Transverse colon (tissue), 4 donors: ENCODE data around the gene TMEM19. TPM values are rescaled to one million over a fixed set of nuclear protein-coding genes. Genes with fewer than 3 reads are reported as not detected.

ENCODE experiments used
- DNase-seq: peaks from one replicate; pipeline ENCODE4 v3.0.0-alpha.2; 2019
- H3K27ac ChIP-seq, 4 donors: fragments of 200-600 bp; sonication (generic); 2 replicates each; pipeline ENCODE4 v1.5.1; 2016 to 2018; ENCODE audit warnings: inconsistent platforms in 4 of 4
- H3K27me3 ChIP-seq: fragments of 200-600 bp; sonication (generic); 2 replicates; pipeline ENCODE4 v1.5.1; 2017; ENCODE audit warnings: inconsistent platforms
- H3K36me3 ChIP-seq, 4 donors: fragments of 200-600 bp; sonication (generic); 2 replicates each; pipeline ENCODE4 v1.5.1; 2017 to 2019; ENCODE audit warnings: inconsistent platforms in 4 of 4
- H3K4me1 ChIP-seq, 4 donors: fragments of 200-600 bp; sonication (generic); 2 replicates each; pipeline ENCODE4 v1.5.1; 2017 to 2020; ENCODE audit warnings: inconsistent platforms in 4 of 4
- H3K4me3 ChIP-seq, 4 donors: fragments of 200-600 bp; sonication (generic); 1 replicate in 1 of 4; 2 replicates in 3 of 4; pipeline versions ENCODE4 v1.5.1 to v1.6.1; 2017 to 2019; ENCODE audit warnings: inconsistent platforms in 4 of 4
- H3K9me3 ChIP-seq, 2 donors: fragments of 200-600 bp; sonication (generic); 2 replicates each; pipeline ENCODE4 v1.5.1; 2017 to 2019; ENCODE audit warnings: inconsistent platforms in 2 of 2
- EP300 ChIP-seq: sonication (generic); formaldehyde crosslinking; IDR thresholded peaks from one replicate; pipeline ENCODE4 v1.6.1; 2017; ENCODE audit warnings: antibody characterized with exemption, low read depth
- POLR2A ChIP-seq: fragments of 450-650 bp; IDR thresholded peaks from one replicate; pipeline ENCODE4 v1.6.1; 2016; ENCODE audit warnings: antibody characterized with exemption, mild to moderate bottlenecking, moderate library complexity
- POLR2AphosphoS5 ChIP-seq, 3 donors: sonication (generic); formaldehyde crosslinking; IDR thresholded peaks; one replicate each; pipeline ENCODE4 v1.6.1; 2016; ENCODE audit warnings: antibody characterized with exemption in 3 of 3
- WGBS, 2 donors: methylation state at CpG; one replicate each; pipeline ENCODE4 v1.1.5; 2018; ENCODE audit warnings: low coverage in 1 of 2; 5-methylcytosine and 5-hydroxymethylcytosine counted together
- in situ Hi-C, 4 donors: fragments of 200-750 bp; cut with MboI; loops; one replicate each; pipeline versions ENCODE4 v1.15.0 to v1.15.1; 2017; ENCODE audit warnings: low sequenced_read_pairs in 3 of 4, low pct_ligation_motif_present in 1 of 4, low pct_unique_long_range_greater_than_20kb in 1 of 4
- intact Hi-C: fragments of 100-400 bp; cut with DNase I; formaldehyde crosslinking; loops from one replicate; pipeline ENCODE4 v1.15.1; 2023; ENCODE audit warnings: low total_unique reads
- small RNA-seq, 4 donors: library from RNA; depleted of rRNA; stranded (forward); fragments of <200 nt; gene quantifications; one replicate each; pipeline ENCODE3, GENCODE V24; 2016
- total RNA-seq, 4 donors: library from RNA; depleted of rRNA; stranded (reverse); fragments of >200 nt; gene quantifications; one replicate each; pipeline ENCODE4 v1.1.0, GENCODE V29; 2016
- TF ChIP-seq, protein P1 (sequence below), 5 experiments: fragments of 200-600 bp in 3 of 5; fragments of 450-650 bp in 2 of 5; sonication (generic) in 3 of 5; IDR thresholded peaks; 1 replicate in 2 of 5; 2 replicates in 3 of 5; pipeline ENCODE4 v1.5.1; 2016 to 2017; ENCODE audit warnings: antibody characterized with exemption in 5 of 5, inconsistent platforms in 3 of 5, mild to moderate bottlenecking in 2 of 5, moderate library complexity in 1 of 5

TMEM19 gene
- total RNA-seq, 4 donors from 2014 or later: 7.9 to 41.1 (median 20.4) TPM

DNA sequence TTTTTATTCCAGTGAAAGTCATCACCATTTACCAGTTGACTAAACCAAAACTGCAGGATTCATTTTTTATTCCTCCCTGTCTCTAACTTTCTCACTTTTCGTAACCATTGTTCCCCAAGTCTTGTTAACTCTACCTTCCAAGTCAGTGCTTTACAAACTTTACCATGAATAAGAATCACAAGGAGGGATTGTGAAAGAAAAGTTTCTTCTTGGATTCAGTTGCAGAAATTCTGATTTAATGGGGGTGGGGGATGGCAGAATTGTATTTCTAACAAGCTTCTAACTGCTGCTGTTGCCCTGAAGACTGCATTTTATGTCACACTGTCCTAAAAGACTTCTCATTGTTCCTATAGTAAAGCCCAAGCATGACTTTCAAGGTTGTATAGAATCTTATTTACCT, 63.8 kb downstream of the TMEM19 start:
- intact Hi-C loops (loop anchor here (10.0 kb wide), 2 partner anchors 85 to 335 kb away; partner anchors contain the start of genes THAP2 and ZFC3H1), in situ Hi-C loops (loop anchor here (10.0 to 25.0 kb wide), 4 partner anchors 75 to 337 kb away; no protein-coding TSS in a partner anchor)
- no peak overlapping the region for H3K4me3 ChIP-seq
- no peaks in the 10 kb centered on the region for H3K9me3 ChIP-seq
- WGBS, 2 donors: 94 to 100% methylated on average over 1 of the region's 1 CpG
- no peaks in the 10 kb centered on the region for H3K36me3 ChIP-seq
- H3K27me3 ChIP-seq: no peaks in the 10 kb centered on the region
- TF ChIP-seq, protein P1, sequence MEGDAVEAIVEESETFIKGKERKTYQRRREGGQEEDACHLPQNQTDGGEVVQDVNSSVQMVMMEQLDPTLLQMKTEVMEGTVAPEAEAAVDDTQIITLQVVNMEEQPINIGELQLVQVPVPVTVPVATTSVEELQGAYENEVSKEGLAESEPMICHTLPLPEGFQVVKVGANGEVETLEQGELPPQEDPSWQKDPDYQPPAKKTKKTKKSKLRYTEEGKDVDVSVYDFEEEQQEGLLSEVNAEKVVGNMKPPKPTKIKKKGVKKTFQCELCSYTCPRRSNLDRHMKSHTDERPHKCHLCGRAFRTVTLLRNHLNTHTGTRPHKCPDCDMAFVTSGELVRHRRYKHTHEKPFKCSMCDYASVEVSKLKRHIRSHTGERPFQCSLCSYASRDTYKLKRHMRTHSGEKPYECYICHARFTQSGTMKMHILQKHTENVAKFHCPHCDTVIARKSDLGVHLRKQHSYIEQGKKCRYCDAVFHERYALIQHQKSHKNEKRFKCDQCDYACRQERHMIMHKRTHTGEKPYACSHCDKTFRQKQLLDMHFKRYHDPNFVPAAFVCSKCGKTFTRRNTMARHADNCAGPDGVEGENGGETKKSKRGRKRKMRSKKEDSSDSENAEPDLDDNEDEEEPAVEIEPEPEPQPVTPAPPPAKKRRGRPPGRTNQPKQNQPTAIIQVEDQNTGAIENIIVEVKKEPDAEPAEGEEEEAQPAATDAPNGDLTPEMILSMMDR (IDR thresholded peaks at IDR 0.05): no peak
- no peak for TF ChIP-seq EP300
- no peak for TF ChIP-seq POLR2AphosphoS5 (IDR thresholded peaks at IDR 0.05)
- TF ChIP-seq POLR2A: no peak
- no peak overlapping the region for H3K27ac ChIP-seq
- peaks cover 0 to 13% (median 3%) of the 10 kb centered on the region in 4 donors for H3K4me1 ChIP-seq
- DNase-seq: no peak

DNA sequence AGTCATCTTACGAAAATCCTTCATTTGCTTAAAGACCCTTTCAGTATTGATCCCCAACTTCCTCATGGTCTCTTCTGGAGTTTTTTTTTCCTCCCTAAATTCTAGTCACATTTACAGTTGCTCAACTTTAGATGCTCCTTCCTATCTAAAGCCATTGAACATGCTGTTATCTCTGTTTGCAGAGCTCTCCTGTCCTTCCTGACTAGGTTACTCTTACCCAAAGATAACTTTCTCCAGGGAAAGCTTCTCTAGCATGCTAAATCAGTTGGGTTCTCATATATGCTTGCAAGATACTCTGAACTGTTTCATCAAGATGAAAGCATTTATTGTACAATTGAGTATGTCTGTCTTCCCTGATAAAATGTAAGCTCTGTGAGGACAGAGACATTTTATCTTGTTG, 67.0 kb downstream of the TMEM19 start:
- no peak for DNase-seq
- TF ChIP-seq POLR2AphosphoS5 (IDR thresholded peaks at IDR 0.05): no peak
- no peak for TF ChIP-seq EP300
- TF ChIP-seq, protein P1 (IDR thresholded peaks at IDR 0.05): no peak
- TF ChIP-seq POLR2A: no peak
- H3K27me3 ChIP-seq: no peaks in the 10 kb centered on the region
- no peaks in the 10 kb centered on the region for H3K9me3 ChIP-seq
- no peak overlapping the region for H3K27ac ChIP-seq
- no peak overlapping the region for H3K4me3 ChIP-seq
- intact Hi-C loops: no loop called here
- in situ Hi-C loops: loop anchor here in 1 of 4 donors (10.0 kb wide), 1 partner anchor 92 kb away; no protein-coding TSS in a partner anchor
- 80 to 91% methylated on average over 1 of the region's 1 CpG for WGBS, 2 donors
- peaks cover 6 to 27% (median 17%) of the 10 kb centered on the region in 4 donors for H3K4me1 ChIP-seq
- peaks cover 0 to 7% (median 0%) of the 10 kb centered on the region in 4 donors for H3K36me3 ChIP-seq

Small RNA genes lying within 50 kb of the gene (small RNA-seq; reads per million reads assigned to genes)
- 0 reads per million in 4 donors for gene RF00560

Other genes starting within 250 kb of the TMEM19 start
- gene LGR5, start 246.3 kb upstream of the TMEM19 start, total RNA-seq: 1 to 10 TPM in 2 of 4 donors, under 1 TPM in 2; 0.37 to 4.8 (median 1.0) TPM
- 100 to 1,000 TPM in 2 of 4 donors, 10 to 100 TPM in 2; 61.9 to 141 (median 91.6) TPM for gene ZFC3H1, start 22.2 kb upstream of the TMEM19 start, total RNA-seq
- 1 to 10 TPM in 3 of 4 donors, not detected in 1; 2.8 to 3.5 (median 3.3) TPM for gene THAP2, start 21.8 kb upstream of the TMEM19 start, total RNA-seq
- gene RAB21, start 68.8 kb downstream of the TMEM19 start, total RNA-seq: 10 to 100 TPM; 15.9 to 48.4 (median 29.9) TPM
- 10 to 100 TPM in 3 of 4 donors, 1 to 10 TPM in 1; 5.6 to 42.1 (median 31.1) TPM for gene TBC1D15, start 153.7 kb downstream of the TMEM19 start, total RNA-seq